ENCODE data around the gene ZNF768.

ZNF768 gene

GRCh38 chr16:30526137-30526822 lies at the start of gene ZNF768:
ZNF768 (minus strand) TSS chr16:30526566; CDS start chr16:30526413, 153 bp downstream.
- in situ Hi-C loops (cut with MboI; ENCODE audit: low pct_unique_long_range_greater_than_20kb, low sequenced_read_pairs, unreplicated experiment), result loop anchor here (25.0 kb wide), 1 partner anchor 111 kb away; no protein-coding TSS in a partner anchor
- TF ChIP-seq CTCF (IDR thresholded peaks at IDR 0.05; ENCODE audit: extremely low read depth, insufficient read depth, missing control alignments), result no peak
- DNase-seq (ENCODE audit: low spot score), result peak; percentile 89

- in situ Hi-C loops (cut with MboI; ENCODE audit: low pct_unique_long_range_greater_than_20kb, low sequenced_read_pairs, unreplicated experiment), result no loop called here
- DNase-seq (ENCODE audit: low spot score), result no peak
- TF ChIP-seq CTCF (IDR thresholded peaks at IDR 0.05; ENCODE audit: extremely low read depth, insufficient read depth, missing control alignments), result no peak
Measured at GRCh38 chr16:30574678-30575077, 48.3 kb upstream of the ZNF768 start.

GRCh38 chr16:30571445-30572322 lies 45.3 kb upstream of the ZNF768 start, which contains the start of gene ZNF688:
ZNF688 (minus strand) TSS chr16:30571714; CDS start chr16:30571629, 85 bp downstream.
- in situ Hi-C loops (cut with MboI; ENCODE audit: low pct_unique_long_range_greater_than_20kb, low sequenced_read_pairs, unreplicated experiment), result no loop called here
- no peak for TF ChIP-seq CTCF (IDR thresholded peaks at IDR 0.05; ENCODE audit: extremely low read depth, insufficient read depth, missing control alignments)
- DNase-seq (ENCODE audit: low spot score), result peak; percentile 96

- no peak for TF ChIP-seq CTCF (IDR thresholded peaks at IDR 0.05; ENCODE audit: extremely low read depth, insufficient read depth, missing control alignments)
- in situ Hi-C loops (cut with MboI; ENCODE audit: low pct_unique_long_range_greater_than_20kb, low sequenced_read_pairs, unreplicated experiment), result no loop called here
- DNase-seq (ENCODE audit: low spot score), result peak; percentile 57
Measured at GRCh38 chr16:30570636-30571444, 44.5 kb upstream of the ZNF768 start.

- no peak for TF ChIP-seq CTCF (IDR thresholded peaks at IDR 0.05; ENCODE audit: extremely low read depth, insufficient read depth, missing control alignments)
- no peak for DNase-seq (ENCODE audit: low spot score)
- in situ Hi-C loops (cut with MboI; ENCODE audit: low pct_unique_long_range_greater_than_20kb, low sequenced_read_pairs, unreplicated experiment), result no loop called here
Measured at GRCh38 chr16:30569746-30570635, 43.6 kb upstream of the ZNF768 start.
